ENCODE measurements around the gene CDK5R2.

CDK5R2 gene

DNA sequence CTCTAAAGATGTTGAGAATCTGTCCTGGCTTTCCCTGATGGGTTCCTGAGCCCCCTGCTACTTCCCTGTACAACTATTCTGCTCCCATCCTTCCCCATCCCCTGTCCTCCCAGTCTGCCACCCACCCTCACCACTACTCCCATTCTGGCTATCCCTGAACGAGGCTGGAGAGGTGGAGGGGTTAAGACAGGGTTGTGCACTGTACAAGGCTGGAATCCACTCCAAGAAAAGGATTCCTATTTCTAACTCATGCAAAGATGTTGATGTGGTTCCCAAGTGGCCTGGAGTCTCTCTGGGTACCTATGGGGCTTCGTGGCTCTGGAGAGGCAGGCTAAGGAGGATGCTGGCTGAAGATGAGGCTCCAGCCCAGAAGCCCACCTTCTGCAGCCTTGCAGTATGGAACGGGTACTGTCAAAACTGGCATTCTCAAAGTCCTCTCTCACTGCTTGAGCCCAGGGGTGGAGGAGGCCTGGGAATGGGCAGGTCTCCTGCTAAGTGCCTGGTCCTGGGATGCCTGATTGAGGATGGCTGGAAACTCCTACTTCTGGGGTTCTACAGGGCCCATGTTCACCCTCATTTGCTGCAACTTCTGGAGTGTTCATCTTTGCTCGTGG is 26.8 kb downstream of the CDK5R2 start:
- DNase-seq (ENCODE audit: low read depth, low spot score), result no peak
- no peak overlapping the region for H3K27ac ChIP-seq

GRCh38 chr2:218988164-218988563 is 28.7 kb downstream of the CDK5R2 start:
- H3K27ac ChIP-seq, result no peak overlapping the region
- DNase-seq (ENCODE audit: low read depth, low spot score), result no peak

GRCh38 chr2:218988650-218989049 is 29.2 kb downstream of the CDK5R2 start:
- no peak overlapping the region for H3K27ac ChIP-seq
- DNase-seq (ENCODE audit: low read depth, low spot score), result no peak

- H3K27ac ChIP-seq, result no peak overlapping the region
- DNase-seq (ENCODE audit: low read depth, low spot score), result no peak
Measured at GRCh38 chr2:218990052-218990451, 30.6 kb downstream of the CDK5R2 start.

DNA sequence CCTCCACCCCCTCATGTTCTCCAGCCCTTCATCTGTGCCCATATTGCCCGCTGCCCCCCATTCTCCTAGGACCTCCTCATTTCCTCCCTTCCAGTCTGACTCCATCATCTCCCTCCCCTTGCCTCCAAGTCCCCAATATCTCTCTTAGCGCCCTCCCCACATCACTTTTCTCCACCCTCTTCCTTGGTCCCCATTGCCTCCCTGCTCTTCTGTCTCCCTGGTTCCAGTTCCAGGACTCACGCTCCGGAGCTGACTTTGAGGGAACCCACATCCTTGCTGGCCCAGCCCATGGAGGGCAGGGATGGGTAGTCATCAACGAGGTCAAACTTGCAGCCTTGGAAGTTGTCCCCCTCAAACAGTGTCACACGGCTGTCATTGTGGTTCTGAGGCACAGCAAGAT is 31.1 kb downstream of the CDK5R2 start:
- DNase-seq (ENCODE audit: low read depth, low spot score), result no peak
- H3K27ac ChIP-seq, result no peak overlapping the region

GRCh38 chr2:218991674-218992168 is 32.3 kb downstream of the CDK5R2 start:
- no peak overlapping the region for H3K27ac ChIP-seq
- no peak for DNase-seq (ENCODE audit: low read depth, low spot score)

GRCh38 chr2:218992196-218992595 is 32.7 kb downstream of the CDK5R2 start:
- DNase-seq (ENCODE audit: low read depth, low spot score), result no peak

GRCh38 chr2:218992703-218993344 is 33.4 kb downstream of the CDK5R2 start:
- no peak overlapping the region for H3K27ac ChIP-seq
- no peak for DNase-seq (ENCODE audit: low read depth, low spot score)

More at GRCh38 chr2:218992196-218992595, 32.7 kb downstream of the CDK5R2 start:
- H3K27ac ChIP-seq, result no peak overlapping the region

DNA sequence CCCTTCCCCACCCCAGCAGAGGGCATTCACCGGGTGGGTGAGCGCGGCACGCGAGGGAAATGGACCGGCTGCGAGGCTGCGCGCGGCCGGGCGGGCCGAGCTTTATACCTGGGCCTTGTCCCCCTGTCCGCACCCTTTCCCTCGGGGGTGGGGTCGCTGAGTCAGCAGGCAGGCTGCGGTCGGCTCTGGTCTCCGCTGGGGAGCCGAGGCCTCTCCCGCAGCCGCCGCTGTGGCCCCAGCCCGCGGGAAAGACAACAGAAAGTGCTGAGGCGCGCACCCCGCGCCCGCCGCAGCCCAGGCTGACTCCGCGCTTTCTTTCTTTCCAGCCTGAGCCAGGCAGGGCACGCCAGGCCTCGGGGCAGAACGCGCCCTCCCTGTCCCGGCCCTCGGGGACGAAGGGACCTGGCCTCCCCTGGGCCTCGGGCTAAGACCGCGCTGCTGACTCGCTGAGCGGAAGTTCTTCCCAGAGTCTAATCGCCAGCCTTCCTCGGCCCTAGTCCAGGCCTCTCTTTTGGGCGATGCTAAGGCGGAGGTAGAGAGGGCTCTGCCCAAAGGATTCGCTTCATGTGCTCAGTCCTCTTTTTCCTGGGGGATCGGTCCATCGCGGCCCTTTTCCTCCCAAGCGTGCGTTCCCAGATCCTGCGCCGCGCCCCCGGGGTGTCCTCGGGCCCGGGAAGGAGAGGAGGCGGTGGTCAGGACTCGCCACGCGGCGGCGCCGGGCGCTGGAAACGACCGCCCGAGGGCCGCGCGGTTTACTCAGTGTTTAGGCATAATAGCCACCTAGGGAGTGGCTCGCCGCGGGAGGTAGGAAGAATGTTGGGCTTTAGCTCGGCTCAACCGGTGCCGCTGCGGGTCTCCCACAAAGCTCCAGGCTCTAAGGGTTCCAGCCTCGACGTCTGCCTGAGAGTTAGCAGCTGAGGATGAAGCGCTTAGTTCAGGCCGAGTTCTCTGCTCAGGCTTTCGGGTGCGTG is 34.2 kb downstream of the CDK5R2 start, which contains the start of gene CRYBA2:
TSS of gene CRYBA2 (minus strand) at position 78 of the 971 bp plus-strand sequence. CDS start 246 bp downstream, outside the sequence.
- DNase-seq (ENCODE audit: low read depth, low spot score), result no peak
- H3K27ac ChIP-seq, result no peak within 1 kb of the TSS

- DNase-seq (ENCODE audit: low read depth, low spot score), result no peak
- H3K27ac ChIP-seq, result no peak overlapping the region
Measured at GRCh38 chr2:218995561-218995960, 36.1 kb downstream of the CDK5R2 start.

DNA sequence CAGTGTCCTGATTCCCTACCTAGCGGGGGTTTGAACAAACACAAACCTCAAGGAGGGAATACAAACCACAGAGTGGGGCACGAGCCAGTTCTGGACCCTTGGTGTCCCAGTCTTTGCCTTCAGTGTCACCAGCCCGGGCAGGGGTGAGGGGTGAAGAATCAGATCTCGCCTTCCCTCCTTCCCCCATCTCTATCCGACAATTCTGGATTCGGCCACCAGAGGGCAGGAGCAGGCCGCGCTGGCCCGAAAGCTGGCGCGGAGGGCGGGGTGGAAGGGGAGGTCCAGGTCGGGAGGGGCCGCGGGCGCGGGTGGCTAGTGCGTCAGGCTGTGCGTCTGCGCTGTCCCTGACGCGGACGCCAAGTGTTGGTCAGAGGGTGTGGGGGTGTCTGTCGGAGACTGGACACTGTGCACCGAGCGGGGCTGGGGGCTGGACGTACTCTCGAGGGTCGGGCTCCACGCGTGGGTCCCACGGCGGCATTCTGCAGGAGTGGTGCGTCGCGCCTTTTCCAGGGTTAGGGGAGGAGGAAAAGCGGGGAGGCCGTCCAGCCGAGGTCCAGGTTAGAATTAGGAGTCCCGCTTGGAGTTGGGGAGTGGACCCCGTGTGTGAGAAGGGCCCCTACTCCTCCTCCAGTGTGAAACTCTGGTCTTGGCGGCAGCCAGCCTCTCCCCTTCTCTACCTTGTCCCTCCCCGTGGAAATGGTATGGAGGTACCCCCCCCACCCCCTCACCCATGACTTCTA is 36.7 kb downstream of the CDK5R2 start:
- DNase-seq (ENCODE audit: low read depth, low spot score), result no peak
- H3K27ac ChIP-seq, result no peak overlapping the region

GRCh38 chr2:218996937-218997336 is 37.5 kb downstream of the CDK5R2 start:
- H3K27ac ChIP-seq, result no peak overlapping the region
- DNase-seq (ENCODE audit: low read depth, low spot score), result no peak

GRCh38 chr2:218997731-218998130 is 38.3 kb downstream of the CDK5R2 start:
- no peak for DNase-seq (ENCODE audit: low read depth, low spot score)
- no peak overlapping the region for H3K27ac ChIP-seq

GRCh38 chr2:218998414-218999002 is 39.0 kb downstream of the CDK5R2 start:
- no peak overlapping the region for H3K27ac ChIP-seq
- DNase-seq (ENCODE audit: low read depth, low spot score), result no peak

- no peak for DNase-seq (ENCODE audit: low read depth, low spot score)
- no peak overlapping the region for H3K27ac ChIP-seq
Measured at GRCh38 chr2:218999021-218999880, 39.8 kb downstream of the CDK5R2 start.

- DNase-seq (ENCODE audit: low read depth, low spot score), result no peak
- no peak overlapping the region for H3K27ac ChIP-seq
Measured at GRCh38 chr2:218999881-219000568, 40.6 kb downstream of the CDK5R2 start.

GRCh38 chr2:219000569-219000960 is 41.1 kb downstream of the CDK5R2 start:
- no peak for DNase-seq (ENCODE audit: low read depth, low spot score)
- no peak overlapping the region for H3K27ac ChIP-seq

GRCh38 chr2:219001100-219001576 is 41.7 kb downstream of the CDK5R2 start:
- no peak for DNase-seq (ENCODE audit: low read depth, low spot score)
- no peak overlapping the region for H3K27ac ChIP-seq

All from epithelial cell of prostate (primary cell).